ENCODE measurements around the gene PARP11.

The PARP11 gene

DNA sequence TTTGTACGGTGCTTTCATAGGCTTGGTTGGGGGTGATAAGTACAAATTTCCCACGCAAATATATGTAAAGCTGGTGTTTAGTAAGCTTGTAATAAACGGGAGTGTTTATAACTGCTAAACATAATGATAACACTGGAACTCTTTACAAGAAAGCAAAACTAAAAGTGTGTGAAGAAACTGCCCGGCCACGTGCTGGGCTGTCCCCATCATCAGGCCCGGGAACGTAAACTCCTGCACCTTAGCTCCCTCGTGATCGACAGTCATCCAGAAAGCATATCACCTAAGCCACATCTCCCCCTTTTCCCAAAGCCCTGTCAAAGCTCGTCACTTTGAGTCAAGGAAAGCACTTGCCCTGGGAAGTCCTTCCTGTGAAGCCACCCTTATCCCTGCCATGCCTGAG lies 18.0 kb upstream of the PARP11 start:
- no peaks in the 10 kb centered on the region for H3K36me3 Mint-ChIP-seq (ENCODE audit: low read depth)
- peaks cover 12% of the 10 kb centered on the region for H3K4me1 Mint-ChIP-seq
- no peak overlapping the region for H3K4me3 Mint-ChIP-seq
- no peaks in the 10 kb centered on the region for H3K9me3 Mint-ChIP-seq
- no peaks in the 10 kb centered on the region for H3K27me3 Mint-ChIP-seq (ENCODE audit: low read depth)
- no peak overlapping the region for H3K27ac Mint-ChIP-seq
- TF ChIP-seq, protein P1, sequence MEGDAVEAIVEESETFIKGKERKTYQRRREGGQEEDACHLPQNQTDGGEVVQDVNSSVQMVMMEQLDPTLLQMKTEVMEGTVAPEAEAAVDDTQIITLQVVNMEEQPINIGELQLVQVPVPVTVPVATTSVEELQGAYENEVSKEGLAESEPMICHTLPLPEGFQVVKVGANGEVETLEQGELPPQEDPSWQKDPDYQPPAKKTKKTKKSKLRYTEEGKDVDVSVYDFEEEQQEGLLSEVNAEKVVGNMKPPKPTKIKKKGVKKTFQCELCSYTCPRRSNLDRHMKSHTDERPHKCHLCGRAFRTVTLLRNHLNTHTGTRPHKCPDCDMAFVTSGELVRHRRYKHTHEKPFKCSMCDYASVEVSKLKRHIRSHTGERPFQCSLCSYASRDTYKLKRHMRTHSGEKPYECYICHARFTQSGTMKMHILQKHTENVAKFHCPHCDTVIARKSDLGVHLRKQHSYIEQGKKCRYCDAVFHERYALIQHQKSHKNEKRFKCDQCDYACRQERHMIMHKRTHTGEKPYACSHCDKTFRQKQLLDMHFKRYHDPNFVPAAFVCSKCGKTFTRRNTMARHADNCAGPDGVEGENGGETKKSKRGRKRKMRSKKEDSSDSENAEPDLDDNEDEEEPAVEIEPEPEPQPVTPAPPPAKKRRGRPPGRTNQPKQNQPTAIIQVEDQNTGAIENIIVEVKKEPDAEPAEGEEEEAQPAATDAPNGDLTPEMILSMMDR (IDR thresholded peaks at IDR 0.05; ENCODE audit: unreplicated experiment in 3 of 3), result no peak

DNA sequence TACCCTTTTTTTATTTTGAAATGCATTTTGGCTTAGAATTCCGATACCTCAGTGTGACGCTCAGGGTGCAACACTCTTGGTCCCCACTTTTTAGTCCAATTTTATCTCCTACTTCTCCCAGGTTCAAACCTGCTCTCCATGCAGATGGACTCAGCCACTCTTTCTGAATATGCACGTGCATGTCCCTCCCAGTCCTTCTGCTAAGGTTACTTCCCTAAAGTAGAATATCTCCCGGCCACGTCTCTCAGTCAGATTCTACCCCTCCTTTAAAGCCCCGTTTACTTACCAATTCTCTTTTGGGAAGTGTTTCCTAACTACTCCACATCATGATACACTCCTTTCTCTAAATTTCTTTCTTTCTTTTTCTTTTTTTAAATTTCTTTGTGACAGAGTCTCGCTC lies 15.5 kb upstream of the PARP11 start:
- no peaks in the 10 kb centered on the region for H3K27me3 Mint-ChIP-seq (ENCODE audit: low read depth)
- H3K4me3 Mint-ChIP-seq, result no peak overlapping the region
- H3K27ac Mint-ChIP-seq, result peak overlapping the region in 1 of 3 experiments; percentile 43
- H3K9me3 Mint-ChIP-seq, result no peaks in the 10 kb centered on the region
- H3K36me3 Mint-ChIP-seq (ENCODE audit: low read depth), result no peaks in the 10 kb centered on the region
- H3K4me1 Mint-ChIP-seq, result peaks cover 21% of the 10 kb centered on the region
- TF ChIP-seq, protein P1 (IDR thresholded peaks at IDR 0.05; ENCODE audit: unreplicated experiment in 3 of 3), result no peak

DNA sequence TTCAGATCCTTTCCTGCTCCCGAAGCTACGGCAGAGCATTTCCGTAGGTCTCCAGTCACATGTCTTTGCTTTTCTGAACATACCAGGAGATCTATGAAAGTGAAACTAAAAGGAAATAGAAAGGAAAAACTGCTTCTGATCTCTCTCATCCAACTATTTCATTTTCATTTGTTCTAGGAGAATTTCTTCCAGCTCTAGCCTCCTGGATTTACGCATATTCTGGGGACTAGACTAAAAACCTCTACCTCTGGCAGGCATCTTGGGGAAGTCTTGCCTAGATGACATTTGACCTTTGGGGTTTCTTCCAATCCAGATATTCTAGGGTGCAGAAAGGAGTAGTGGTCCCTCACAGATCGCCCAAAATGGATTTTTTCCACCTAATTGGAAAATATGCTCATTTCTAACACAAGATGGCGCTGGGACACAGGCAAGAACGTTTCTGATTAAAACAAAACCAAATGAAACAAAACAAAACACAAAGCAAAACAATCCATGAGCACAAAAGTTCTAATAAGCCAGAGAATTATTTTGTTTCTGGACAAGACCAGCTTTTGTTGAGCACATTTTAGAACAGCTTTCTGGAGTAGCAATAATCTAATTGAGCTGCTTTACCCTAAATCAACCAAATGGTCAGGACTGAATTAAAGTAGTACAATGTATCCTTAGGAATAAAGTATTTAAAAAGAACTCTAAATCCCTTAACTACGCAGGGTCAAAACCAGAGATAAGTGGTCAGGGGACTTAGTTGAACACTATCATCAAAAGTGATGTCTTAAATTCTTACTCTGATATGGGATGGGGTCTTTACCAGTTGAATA lies 12.3 kb upstream of the PARP11 start:
- H3K4me3 Mint-ChIP-seq, result peak overlapping the region; percentile 61 to 85 (median 73)
- H3K4me1 Mint-ChIP-seq, result peaks cover 16% of the 10 kb centered on the region
- H3K36me3 Mint-ChIP-seq (ENCODE audit: low read depth), result no peaks in the 10 kb centered on the region
- TF ChIP-seq, protein P1 (IDR thresholded peaks at IDR 0.05; ENCODE audit: unreplicated experiment in 3 of 3), result peak; percentile 88 to 95 (median 95)
- H3K27me3 Mint-ChIP-seq (ENCODE audit: low read depth), result no peaks in the 10 kb centered on the region
- peak overlapping the region; percentile 83 to 93 (median 91) for H3K27ac Mint-ChIP-seq
- no peaks in the 10 kb centered on the region for H3K9me3 Mint-ChIP-seq

DNA sequence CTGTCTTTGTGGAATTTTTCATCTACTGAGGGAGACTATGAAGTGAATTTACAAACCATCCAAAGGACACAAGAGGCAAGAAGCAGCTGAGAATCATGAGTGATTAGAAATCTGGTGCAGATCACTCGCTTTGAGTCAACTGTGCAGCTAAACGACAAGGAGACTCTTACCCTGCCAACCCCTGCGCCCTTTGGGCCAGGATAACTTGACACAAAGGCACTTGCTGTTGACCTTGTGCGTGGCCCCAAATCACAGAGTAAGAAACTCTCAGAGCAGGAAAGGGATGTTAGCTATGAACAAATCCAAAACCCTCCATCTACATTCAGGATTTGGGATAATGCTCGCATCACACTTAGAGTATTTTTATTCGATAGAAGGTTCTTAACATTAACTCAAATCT lies 11.5 kb upstream of the PARP11 start:
- no peaks in the 10 kb centered on the region for H3K27me3 Mint-ChIP-seq (ENCODE audit: low read depth)
- H3K36me3 Mint-ChIP-seq (ENCODE audit: low read depth), result no peaks in the 10 kb centered on the region
- H3K9me3 Mint-ChIP-seq, result no peaks in the 10 kb centered on the region
- peak overlapping the region in 1 of 3 experiments; percentile 85 for H3K4me3 Mint-ChIP-seq
- H3K4me1 Mint-ChIP-seq, result peaks cover 16% of the 10 kb centered on the region
- H3K27ac Mint-ChIP-seq, result peak overlapping the region; percentile 15 to 93 (median 91)
- TF ChIP-seq, protein P1 (IDR thresholded peaks at IDR 0.05; ENCODE audit: unreplicated experiment in 3 of 3), result no peak

DNA sequence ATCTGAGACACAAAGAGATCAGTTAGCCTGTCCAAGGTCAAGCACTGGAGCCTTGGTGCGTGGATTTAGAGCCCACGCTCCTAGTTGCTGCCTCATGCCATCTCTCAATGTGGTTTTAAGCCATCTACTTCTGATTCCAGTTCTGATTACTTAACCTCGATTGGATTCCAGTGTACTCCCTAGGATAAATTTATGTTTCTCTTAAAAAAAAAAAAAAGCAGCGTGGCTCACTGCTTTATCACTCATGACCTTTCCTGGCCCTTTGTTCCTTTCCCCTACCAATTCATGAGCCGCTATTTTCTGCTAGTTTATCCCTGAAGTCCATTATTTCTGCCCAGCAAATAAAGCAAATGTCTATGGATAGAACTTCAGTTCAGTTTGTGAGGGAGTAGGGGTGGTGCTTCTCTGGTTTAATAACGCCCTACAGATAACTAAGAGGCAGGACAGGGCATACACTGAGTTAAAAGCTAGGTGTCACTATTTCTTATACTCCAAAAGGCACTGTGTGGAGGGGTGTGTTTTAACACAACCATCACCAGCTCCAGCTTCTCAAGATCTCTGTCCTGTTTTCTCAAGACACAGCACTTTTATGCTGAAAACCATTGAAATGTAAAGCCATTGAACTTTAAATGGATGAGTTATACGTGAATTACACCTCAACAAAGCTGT lies 9.8 kb upstream of the PARP11 start:
- H3K4me1 Mint-ChIP-seq, result peaks cover 16% of the 10 kb centered on the region
- H3K27me3 Mint-ChIP-seq (ENCODE audit: low read depth), result no peaks in the 10 kb centered on the region
- H3K36me3 Mint-ChIP-seq (ENCODE audit: low read depth), result no peaks in the 10 kb centered on the region
- no peak overlapping the region for H3K4me3 Mint-ChIP-seq
- peaks cover 5% of the 10 kb centered on the region for H3K9me3 Mint-ChIP-seq
- TF ChIP-seq, protein P1 (IDR thresholded peaks at IDR 0.05; ENCODE audit: unreplicated experiment in 3 of 3), result peak in 2 of 3 experiments; percentile 31 to 46
- no peak overlapping the region for H3K27ac Mint-ChIP-seq
